HG03175 (cell line): Measurements from ENCODE around the gene OOSP4B.
"Not testable (repeated sequence)": the region's sequence is repeated elsewhere in the genome, so short reads cannot be mapped to it uniquely, and the experiment has no call there.

Source experiments
- ATAC-seq: cut with Tn5 transposase; IDR thresholded peaks from one replicate; pipeline ENCODE4 v1.9.1; 2021; ENCODE audit warnings: mild to moderate bottlenecking, moderate library complexity; ENCODE audit not compliant: unreplicated experiment

OOSP4B gene

DNA sequence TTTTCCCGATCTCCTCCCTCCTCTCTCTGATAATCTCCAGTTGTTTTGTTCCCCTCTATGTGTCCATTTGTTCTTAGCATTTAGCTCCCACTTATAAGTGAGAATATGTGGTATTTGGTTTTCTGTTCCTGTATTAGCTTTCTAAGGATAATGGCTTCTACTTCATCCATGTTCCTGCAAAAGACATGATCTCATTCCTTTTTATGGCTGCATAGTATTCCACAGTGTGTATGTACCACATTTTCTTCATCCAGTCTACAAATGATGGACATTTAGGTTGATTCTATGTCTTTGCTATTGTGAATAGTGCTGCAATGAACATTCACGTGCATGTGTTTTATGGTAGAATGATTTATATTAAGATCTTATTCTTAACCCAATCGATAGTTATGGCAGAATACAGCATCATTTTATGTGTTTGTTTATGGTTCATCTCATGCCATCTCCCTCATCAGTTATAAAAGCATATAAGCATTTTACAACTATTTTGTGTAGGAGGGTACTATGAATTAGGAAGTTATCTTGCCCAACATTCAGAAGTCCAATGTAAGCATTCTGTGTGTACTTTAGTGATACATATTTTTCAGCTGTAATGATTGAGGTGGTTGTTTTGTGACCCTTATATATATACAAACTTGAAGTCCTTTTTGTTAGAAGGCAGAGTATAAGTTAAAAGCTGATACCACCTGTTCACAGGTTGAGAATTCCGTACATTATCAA lies 42.7 kb downstream of the OOSP4B start:
- ATAC-seq = no peak

DNA sequence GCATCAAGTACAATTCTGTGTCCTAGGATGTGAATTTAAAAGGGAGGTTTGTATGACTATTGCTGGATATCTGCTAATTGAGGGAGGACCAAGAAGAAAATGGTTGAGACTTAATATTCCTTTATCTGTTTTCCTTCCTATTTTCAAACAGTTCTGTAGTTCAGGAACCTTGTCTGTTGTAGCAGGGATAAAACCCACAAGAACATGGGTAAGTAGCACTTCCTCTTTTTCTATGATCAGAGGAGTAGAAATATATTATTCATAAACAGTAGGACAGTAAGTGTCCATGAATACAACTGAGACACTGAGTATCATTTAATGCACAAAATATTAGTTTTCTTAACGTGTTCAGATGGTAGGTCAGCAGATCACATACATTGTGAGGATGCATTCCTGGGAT lies 47.1 kb downstream of the OOSP4B start:
- ATAC-seq = no peak

DNA sequence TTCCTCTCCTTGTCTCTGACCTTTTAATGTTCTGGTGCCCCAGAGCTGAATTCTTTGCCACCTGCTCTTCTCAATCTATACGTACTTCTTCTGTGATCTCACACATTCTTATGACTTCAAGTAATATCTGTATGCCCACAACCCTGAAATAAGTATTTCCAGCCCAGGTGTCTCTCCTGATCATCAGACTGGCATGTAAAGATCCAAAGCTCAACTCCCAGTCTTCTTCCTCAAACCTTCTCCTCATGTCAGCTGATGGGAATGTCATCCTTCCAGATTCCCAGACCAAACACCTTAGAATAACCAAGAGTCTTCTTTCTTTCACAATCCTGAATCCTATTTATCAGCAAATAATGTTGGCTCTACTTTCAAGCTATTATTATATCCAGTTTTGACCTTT lies 48.8 kb downstream of the OOSP4B start:
- ATAC-seq = no peak

DNA sequence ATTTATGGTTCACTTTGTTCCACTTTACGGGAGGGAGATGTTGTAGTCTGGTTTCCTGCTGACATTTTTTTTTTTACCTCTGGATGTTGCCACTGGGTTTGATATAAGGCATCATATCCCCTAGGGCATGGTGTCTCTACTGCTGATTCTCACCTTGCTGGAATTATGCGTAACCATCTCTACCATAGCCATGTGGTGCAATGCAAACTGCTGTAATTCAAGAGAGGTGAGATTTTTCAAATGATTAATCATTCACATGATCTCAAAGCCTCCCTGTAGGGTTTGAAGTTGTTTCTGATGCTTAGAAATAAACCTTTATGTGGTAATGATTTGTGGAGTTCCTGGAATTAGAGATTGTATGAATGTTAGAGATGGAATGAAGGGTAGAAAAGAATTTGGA lies 52.5 kb downstream of the OOSP4B start:
- no peak for ATAC-seq

DNA sequence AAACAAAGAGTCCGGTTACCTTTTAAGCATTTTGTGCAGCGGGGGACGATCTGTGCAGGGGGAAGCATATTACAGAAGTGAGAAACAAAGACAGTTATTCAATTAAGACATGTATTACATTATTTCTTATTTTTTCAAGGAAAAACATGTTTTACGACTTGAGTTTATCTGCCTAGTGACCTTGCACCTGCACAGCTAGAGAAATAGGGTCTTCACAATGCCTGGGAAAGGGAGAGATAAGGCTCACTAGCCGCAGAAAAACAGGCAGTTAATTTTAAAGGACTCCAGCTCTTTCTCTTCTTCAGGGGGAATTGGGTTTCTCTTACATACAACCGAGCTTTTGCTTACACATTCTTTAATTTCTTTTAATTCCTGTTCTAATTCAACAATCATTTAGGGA lies 54.7 kb downstream of the OOSP4B start:
- not testable (repeated sequence) for ATAC-seq

DNA sequence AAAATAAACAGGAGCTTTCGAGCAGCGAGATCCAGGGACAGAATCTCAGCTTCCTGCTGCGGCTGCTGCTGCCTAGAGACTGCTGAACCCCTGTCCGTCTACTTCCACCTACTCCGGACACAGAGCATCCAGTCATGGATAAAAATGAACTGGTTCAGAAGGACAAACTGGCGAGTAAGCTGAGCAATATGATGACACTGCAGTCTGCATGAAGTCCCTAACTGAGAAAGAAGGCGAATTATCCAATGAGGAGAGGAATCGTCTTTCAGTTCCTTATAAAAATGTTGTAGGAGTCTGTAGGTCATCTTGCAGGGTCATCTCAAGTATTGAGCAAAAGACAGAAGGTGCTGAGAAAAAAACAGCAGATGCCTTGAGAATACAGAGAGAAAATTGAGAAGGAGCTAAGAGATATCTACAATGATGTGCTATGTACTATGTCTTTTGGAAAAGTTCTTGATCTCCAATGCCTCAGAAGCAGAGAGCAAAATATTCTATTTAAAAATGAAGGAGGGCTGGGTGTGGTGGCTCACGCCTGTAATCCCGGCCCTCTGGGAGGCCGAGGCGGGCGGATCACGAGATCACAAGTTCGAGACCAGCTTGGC lies 60.3 kb downstream of the OOSP4B start:
- no peak for ATAC-seq

DNA sequence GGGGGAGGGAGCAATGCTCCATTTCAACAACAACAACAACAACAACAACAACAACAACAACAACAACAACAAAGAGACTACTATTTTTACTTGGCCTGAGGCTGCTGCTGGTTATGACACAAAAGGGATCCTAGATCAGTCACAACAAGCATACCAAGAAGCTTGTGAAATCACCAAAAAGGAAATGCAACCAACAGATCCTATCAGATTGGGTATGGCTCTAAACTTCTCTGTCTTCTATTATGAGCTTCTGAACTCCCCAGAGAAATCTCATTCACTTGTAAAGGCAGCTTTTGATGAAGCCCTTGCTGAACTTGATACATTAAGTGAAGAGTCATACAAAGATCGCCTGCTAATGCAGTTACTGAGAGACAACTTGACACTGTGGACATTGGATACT lies 61.0 kb downstream of the OOSP4B start:
- no peak for ATAC-seq

DNA sequence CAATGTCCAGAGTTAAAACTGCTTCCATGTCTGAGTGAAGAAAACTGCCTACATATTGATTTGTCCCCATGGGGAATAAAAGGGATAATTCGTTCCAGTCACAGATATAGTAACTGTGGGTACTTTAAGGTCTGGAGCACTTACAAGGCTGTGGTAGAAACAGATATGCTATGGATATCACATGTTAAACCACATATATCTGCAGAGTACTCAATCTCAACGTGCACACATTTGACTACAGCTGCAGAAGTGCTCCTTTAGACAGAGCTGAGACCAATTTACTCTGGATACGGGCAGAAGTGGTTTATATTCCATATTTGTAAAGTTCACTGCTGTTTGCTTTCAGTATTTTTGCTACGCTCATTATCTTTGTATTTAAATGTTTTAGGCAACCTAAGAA lies 61.8 kb downstream of the OOSP4B start:
- no peak for ATAC-seq

DNA sequence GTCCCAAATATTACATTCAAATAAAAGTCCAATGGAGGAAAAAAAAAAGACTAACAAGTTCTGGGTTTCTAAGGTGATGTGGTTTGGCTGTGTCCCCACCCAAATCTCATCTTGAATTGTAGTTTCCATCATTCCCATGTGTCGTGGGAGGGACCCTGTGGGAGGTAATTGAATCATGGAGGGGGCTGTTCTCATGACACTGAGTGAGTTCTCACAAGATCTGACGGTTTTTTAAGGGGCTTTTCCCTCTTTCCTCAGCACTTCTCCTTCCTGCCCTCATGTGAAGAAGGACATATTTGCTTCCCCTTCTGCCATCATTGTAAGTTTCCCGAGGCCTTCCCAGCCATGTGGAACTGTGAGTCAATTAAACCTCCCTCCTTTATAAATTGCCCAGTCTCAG lies 63.6 kb downstream of the OOSP4B start:
- no peak for ATAC-seq
